Smooth muscle cell of the brain vasculature (primary cell): ENCODE results near the gene PCDHB14.
"Not testable (repeated sequence)": the region's sequence is repeated elsewhere in the genome, so short reads cannot be mapped to it uniquely, and the experiment has no call there.

Experiments
- DNase-seq: peaks from one replicate; pipeline ENCODE4 v3.0.0-alpha.2; 2012; ENCODE audit warnings: low read depth, low spot score

The PCDHB14 gene

DNA sequence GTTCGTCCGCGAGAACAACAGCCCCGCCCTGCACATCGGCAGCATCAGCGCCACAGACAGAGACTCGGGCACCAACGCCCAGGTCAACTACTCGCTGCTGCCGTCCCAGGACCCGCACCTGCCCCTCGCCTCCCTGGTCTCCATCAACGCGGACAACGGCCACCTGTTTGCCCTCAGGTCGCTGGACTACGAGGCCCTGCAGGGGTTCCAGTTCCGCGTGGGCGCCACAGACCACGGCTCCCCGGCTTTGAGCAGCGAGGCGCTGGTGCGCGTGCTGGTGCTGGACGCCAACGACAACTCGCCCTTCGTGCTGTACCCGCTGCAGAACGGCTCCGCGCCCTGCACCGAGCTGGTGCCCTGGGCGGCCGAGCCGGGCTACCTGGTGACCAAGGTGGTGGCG, 12.9 kb upstream of the PCDHB14 start:
- DNase-seq: not testable (repeated sequence)

DNA sequence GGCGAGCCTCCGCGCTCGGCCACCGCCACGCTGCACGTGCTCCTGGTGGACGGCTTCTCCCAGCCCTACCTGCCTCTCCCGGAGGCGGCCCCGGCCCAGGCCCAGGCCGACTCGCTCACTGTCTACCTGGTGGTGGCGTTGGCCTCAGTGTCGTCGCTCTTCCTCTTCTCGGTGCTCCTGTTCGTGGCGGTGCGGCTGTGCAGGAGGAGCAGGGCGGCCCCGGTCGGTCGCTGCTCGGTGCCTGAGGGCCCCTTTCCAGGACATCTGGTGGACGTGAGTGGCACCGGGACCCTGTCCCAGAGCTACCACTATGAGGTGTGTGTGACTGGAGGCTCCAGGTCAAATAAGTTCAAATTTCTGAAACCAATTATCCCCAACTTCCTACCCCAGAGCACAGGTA, 12.3 kb upstream of the PCDHB14 start:
- DNase-seq: not testable (repeated sequence)

- not testable (repeated sequence) for DNase-seq
These were observed 9.3 kb upstream of the PCDHB14 start, which contains the start of gene PCDHB13 for GRCh38 chr5:141213656-141214339. Gene PCDHB13, plus strand, starts transcription at chr5:141213919. Its CDS starts 205 bp downstream, at chr5:141214124.

DNA sequence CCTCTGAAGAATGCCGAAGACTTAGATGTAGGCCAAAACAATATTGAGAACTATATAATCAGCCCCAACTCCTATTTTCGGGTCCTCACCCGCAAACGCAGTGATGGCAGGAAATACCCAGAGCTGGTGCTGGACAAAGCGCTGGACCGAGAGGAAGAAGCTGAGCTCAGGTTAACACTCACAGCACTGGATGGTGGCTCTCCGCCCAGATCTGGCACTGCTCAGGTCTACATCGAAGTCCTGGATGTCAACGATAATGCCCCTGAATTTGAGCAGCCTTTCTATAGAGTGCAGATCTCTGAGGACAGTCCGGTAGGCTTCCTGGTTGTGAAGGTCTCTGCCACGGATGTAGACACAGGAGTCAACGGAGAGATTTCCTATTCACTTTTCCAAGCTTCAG, 8.6 kb upstream of the PCDHB14 start:
- DNase-seq: not testable (repeated sequence)

- DNase-seq: not testable (repeated sequence)
These were observed 7.6 kb upstream of the PCDHB14 start for GRCh38 chr5:141215504-141215903.

DNA sequence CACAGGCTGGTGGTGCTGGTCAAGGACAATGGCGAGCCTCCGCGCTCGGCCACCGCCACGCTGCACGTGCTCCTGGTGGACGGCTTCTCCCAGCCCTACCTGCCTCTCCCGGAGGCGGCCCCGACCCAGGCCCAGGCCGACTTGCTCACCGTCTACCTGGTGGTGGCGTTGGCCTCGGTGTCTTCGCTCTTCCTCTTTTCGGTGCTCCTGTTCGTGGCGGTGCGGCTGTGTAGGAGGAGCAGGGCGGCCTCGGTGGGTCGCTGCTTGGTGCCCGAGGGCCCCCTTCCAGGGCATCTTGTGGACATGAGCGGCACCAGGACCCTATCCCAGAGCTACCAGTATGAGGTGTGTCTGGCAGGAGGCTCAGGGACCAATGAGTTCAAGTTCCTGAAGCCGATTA, 7.1 kb upstream of the PCDHB14 start:
- not testable (repeated sequence) for DNase-seq

- not testable (repeated sequence) for DNase-seq
These were observed 1.7 kb downstream of the PCDHB14 start for GRCh38 chr5:141224844-141225243.

GRCh38 chr5:141225421-141225820, 2.3 kb downstream of the PCDHB14 start:
- not testable (repeated sequence) for DNase-seq

- DNase-seq: no peak
These were observed 11.0 kb downstream of the PCDHB14 start for GRCh38 chr5:141234109-141234667.

DNA sequence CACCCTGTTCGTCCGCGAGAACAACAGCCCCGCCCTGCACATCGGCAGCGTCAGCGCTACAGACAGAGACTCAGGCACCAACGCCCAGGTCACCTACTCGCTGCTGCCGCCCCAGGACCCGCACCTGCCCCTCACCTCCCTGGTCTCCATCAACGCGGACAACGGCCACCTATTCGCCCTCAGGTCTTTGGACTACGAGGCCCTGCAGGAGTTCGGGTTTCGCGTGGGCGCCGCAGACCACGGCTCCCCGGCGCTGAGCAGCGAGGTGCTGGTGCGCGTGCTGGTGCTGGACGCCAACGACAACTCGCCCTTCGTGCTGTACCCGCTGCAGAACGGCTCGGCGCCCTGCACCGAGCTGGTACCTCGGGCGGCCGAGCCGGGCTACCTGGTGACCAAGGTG, 12.8 kb downstream of the PCDHB14 start:
- not testable (repeated sequence) for DNase-seq

- no peak for DNase-seq
These were observed 13.6 kb downstream of the PCDHB14 start for GRCh38 chr5:141236516-141237313.

DNA sequence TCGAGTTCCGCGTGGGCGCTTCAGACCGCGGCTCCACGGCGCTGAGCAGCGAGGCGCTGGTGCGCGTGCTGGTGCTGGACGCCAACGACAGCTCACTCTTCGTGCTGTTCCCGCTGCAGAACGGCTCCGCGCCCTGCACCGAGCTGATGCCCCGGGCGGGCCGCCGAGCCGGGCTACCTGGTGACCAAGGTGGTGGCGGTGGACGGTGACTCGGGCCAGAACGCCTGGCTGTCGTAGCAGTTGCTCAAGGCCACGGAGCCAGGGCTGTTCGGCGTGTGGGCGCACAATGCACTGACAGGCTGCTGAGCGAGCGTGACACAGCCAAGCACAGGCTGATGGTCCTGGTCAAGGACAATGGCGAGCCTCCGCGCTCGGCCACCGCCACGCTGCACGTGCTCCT, 18.4 kb downstream of the PCDHB14 start:
- no peak for DNase-seq

DNA sequence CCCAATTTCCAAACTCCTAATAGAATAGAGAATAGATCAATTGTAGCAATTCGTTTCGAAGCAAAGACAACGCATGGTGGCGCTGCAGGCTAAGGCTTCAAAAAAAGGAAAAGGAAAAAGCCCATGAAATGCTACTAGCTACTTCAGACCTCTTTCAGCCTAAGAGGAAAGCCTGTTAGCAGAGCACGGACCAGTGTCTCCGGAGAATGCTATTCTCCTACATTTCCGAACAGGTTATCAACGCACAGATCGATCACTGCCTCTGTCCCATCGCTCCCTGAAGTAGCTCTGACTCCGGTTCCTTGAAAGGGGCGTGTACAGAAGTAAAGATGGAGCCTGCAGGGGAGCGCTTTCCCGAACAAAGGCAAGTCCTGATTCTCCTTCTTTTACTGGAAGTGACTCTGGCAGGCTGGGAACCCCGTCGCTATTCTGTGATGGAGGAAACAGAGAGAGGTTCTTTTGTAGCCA, 22.1 kb downstream of the PCDHB14 start, which contains the start of gene PCDHB15:
PCDHB15 (plus strand) TSS at position 146 of the 468 bp plus-strand sequence; CDS start at position 330, 184 bp downstream.
- DNase-seq: no peak

- not testable (repeated sequence) for DNase-seq
These were observed 23.8 kb downstream of the PCDHB14 start for GRCh38 chr5:141246971-141247370.

DNA sequence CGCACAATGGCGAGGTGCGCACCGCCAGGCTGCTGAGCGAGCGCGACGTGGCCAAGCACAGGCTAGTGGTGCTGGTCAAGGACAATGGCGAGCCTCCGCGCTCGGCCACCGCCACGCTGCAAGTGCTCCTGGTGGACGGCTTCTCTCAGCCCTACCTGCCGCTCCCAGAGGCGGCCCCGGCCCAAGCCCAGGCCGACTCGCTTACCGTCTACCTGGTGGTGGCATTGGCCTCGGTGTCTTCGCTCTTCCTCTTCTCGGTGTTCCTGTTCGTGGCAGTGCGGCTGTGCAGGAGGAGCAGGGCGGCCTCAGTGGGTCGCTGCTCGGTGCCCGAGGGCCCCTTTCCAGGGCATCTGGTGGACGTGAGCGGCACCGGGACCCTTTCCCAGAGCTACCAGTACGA, 24.3 kb downstream of the PCDHB14 start:
- not testable (repeated sequence) for DNase-seq

GRCh38 chr5:141250576-141250975, 27.4 kb downstream of the PCDHB14 start:
- no peak for DNase-seq

GRCh38 chr5:141258464-141258863, 35.3 kb downstream of the PCDHB14 start:
- no peak for DNase-seq

DNA sequence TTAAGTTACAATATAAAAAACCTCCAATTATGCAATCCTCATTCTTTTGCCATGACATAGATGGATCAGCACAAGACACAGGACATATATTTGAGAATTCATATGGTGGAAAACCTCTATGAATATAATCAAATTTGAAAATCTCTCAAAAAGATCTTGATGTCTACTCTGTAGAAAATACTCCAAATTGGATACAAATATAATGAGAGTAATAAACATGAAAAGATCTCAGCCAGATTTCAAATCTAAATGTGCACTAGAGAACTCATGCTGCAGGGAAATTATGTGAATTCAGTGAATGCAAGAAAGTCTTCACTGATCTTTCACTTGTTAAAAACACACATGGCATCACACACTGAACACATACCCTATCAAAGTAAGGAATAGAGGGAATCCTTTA, 35.8 kb downstream of the PCDHB14 start:
- DNase-seq: no peak

GRCh38 chr5:141260458-141261237, 37.5 kb downstream of the PCDHB14 start:
- DNase-seq: no peak

DNA sequence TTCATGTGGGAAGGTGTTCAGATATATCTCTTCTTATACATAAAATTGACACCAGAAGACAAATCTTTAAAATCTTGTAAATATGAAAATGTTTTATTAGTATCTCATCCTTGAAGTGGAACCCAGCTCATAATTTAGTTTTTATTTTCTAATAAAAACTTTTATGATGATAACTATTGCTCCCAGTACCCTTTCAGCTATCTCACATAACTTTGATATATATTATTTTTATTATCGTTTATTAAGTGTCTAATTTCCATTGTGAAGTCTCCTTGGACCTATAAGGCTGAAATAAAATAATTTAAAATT, 38.0 kb downstream of the PCDHB14 start:
- no peak for DNase-seq

GRCh38 chr5:141269195-141269594, 46.1 kb downstream of the PCDHB14 start:
- DNase-seq: no peak

GRCh38 chr5:141272906-141273305, 49.8 kb downstream of the PCDHB14 start:
- no peak for DNase-seq
